Kidney (tissue), 14 donors: ENCODE measurements around the gene C16orf90. TPM values are rescaled to one million over a fixed set of nuclear protein-coding genes. Genes with fewer than 3 reads are reported as not detected.
A peak's percentile ranks its signal among the peaks of the same experiment; 100 is the strongest.

Source experiments
- DNase-seq, 5 donors: peaks; one replicate each; pipeline ENCODE4 v3.0.0-alpha.2; 2013 to 2020
- FAIRE-seq: peaks from 2 replicates; lab custom pipeline; 2012; peaks lifted over from hg19 to GRCh38; lab: Jason Lieb, UNC
- H3K27ac ChIP-seq, 2 donors: one replicate each; pipeline ENCODE4 v1.7.0; 2013; ENCODE audit warnings: low read depth in 2 of 2, low read length in 2 of 2, inconsistent platforms in 1 of 2
- H3K27me3 ChIP-seq: one replicate; pipeline ENCODE4 v1.7.1; 2013; ENCODE audit warnings: low read length, inconsistent platforms; ENCODE audit not compliant: control insufficient read depth, insufficient read depth
- H3K36me3 ChIP-seq, 3 donors: one replicate each; pipeline versions ENCODE4 v1.7.0 to v1.7.1; 2013; ENCODE audit warnings: low read length in 3 of 3, control low read depth in 1 of 3, inconsistent platforms in 1 of 3; ENCODE audit not compliant: insufficient read depth in 3 of 3, control insufficient read depth in 2 of 3
- H3K4me1 ChIP-seq, 3 donors: one replicate each; pipeline versions ENCODE4 v1.7.0 to v1.7.1; 2013; ENCODE audit warnings: low read length in 3 of 3, inconsistent platforms in 1 of 3, low read depth in 1 of 3; ENCODE audit not compliant: control insufficient read depth in 2 of 3, insufficient read depth in 2 of 3
- H3K4me3 ChIP-seq, 3 donors: one replicate each; pipeline versions ENCODE4 v1.7.0 to v1.8.1; 2013; ENCODE audit warnings: low read length in 3 of 3, control low read depth in 1 of 3, inconsistent platforms in 1 of 3
- H3K9ac ChIP-seq, 3 donors: one replicate each; pipeline versions ENCODE4 v1.7.0 to v1.7.1; 2013; ENCODE audit warnings: low read length in 3 of 3, control low read depth in 1 of 3, inconsistent platforms in 1 of 3
- H3K9me3 ChIP-seq, 3 donors: one replicate each; pipeline versions ENCODE4 v1.7.0 to v1.7.1; 2013; ENCODE audit warnings: low read length in 3 of 3, control low read depth in 1 of 3, inconsistent platforms in 1 of 3; ENCODE audit not compliant: control insufficient read depth in 2 of 3, insufficient read depth in 1 of 3
- intact Hi-C: fragments of 100-400 bp; cut with DNase I; formaldehyde crosslinking; loops from one replicate; pipeline ENCODE4 v1.11.1; 2022
- polyA plus RNA-seq: library from polyadenylated mRNA; stranded (reverse); fragments of 350-450 nt; fragmentation: Illumina TruSeq; extraction: RNeasy Lipid Tissue Mini Kit (QIAGEN cat#74804); gene quantifications from one replicate; pipeline ENCODE4 v1.2.3, GENCODE V29; 2014; ENCODE audit warnings: low read depth, low replicate concordance; ENCODE audit not compliant: insufficient read depth
- total RNA-seq: library from RNA; stranded (reverse); fragmentation: NEBNext Ultra II Directional; extraction: Animal tissue kit (Norgen Biotek cat#: 25700); gene quantifications from one replicate; pipeline ENCODE4 v1.2.1, GENCODE V29; 2021
- TF ChIP-seq, protein P1 (sequence below): IDR thresholded peaks from 3 replicates; pipeline ENCODE4 v1.5.1; 2012; ENCODE audit warnings: mild to moderate bottlenecking, moderate library complexity, borderline replicate concordance; ENCODE audit not compliant: insufficient read depth; ENCODE audit errors: extremely low read depth
- donor health status: control.
- donor health status: control.
- donor health status: control.
- donor health status: control.
- donor health status: control.
- donor health status: DM: yes; HTN: yes; CAD: no.
- donor health status: Normal renal cell carcinoma (clear cell type).

C16orf90 gene
- total and polyA plus RNA-seq, 2 donors from 2014 or later, result not detected

DNA sequence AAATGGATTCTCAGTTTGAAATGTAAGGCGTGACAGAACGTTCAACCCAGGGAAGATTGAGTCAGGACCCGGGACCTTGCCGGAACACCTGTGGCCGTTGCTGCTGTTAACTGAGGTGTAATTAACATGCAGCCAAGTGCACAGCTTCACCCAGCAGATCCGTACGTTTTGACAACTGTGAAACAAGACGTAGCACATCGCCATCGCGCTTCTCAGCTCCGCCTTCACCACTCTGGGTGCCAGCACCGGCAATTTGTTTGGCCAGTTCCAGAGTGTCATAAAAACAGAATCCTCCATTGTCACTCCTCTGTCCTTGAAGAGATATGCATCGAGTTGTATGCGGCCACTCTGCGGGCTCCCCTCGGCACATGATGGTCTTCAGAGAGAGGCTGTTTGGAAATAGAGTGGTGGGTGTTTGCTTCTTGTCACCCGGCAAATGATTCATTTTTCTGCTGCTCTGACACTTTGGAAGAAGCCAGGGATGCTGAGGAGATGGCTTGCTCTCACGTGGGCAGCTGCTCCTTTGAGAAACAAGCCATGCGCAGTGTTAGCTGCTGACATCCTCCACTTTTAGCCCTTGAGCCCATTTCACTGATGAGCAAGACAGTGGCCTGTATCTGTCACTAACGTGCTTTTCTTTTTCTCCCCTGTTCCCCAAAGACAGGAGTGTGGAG lies 29.2 kb downstream of the C16orf90 start:
- peak in 1 of 5 donors; percentile 49 for DNase-seq
- intact Hi-C loops, result no loop called here
- no peak for FAIRE-seq
- no peak overlapping the region for H3K27ac ChIP-seq
- peaks cover 0 to 54% (median 12%) of the 10 kb centered on the region in 3 donors for H3K4me1 ChIP-seq
- H3K36me3 ChIP-seq, result peaks cover 2 to 16% (median 9%) of the 10 kb centered on the region in 3 donors
- no peaks in the 10 kb centered on the region for H3K27me3 ChIP-seq
- TF ChIP-seq, protein P1, sequence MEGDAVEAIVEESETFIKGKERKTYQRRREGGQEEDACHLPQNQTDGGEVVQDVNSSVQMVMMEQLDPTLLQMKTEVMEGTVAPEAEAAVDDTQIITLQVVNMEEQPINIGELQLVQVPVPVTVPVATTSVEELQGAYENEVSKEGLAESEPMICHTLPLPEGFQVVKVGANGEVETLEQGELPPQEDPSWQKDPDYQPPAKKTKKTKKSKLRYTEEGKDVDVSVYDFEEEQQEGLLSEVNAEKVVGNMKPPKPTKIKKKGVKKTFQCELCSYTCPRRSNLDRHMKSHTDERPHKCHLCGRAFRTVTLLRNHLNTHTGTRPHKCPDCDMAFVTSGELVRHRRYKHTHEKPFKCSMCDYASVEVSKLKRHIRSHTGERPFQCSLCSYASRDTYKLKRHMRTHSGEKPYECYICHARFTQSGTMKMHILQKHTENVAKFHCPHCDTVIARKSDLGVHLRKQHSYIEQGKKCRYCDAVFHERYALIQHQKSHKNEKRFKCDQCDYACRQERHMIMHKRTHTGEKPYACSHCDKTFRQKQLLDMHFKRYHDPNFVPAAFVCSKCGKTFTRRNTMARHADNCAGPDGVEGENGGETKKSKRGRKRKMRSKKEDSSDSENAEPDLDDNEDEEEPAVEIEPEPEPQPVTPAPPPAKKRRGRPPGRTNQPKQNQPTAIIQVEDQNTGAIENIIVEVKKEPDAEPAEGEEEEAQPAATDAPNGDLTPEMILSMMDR, result no peak
- no peaks in the 10 kb centered on the region for H3K9me3 ChIP-seq
- H3K9ac ChIP-seq, result no peak overlapping the region
- H3K4me3 ChIP-seq, result no peak overlapping the region

DNA sequence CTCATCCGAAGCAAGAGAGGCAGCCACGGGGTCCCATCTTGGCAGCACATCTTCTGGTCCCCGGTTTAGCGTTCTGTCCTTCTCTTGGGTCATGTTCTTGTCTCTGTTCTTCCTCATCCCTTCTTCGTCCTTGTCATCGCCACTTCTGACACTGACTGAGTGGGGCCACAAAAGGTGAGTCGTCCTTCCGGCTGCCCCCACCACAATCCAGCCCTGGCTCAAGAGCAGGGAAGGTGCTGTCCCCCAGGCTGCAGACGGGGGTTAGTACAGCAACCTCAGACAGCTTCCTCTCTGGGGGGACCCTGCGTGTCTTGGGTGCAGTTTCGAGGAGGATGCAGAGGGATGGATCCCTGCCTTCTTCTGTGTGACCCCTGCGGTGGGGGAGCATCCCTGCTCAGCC lies 30.0 kb downstream of the C16orf90 start:
- no peaks in the 10 kb centered on the region for H3K27me3 ChIP-seq
- peaks cover 0 to 56% (median 18%) of the 10 kb centered on the region in 3 donors for H3K4me1 ChIP-seq

GRCh38 chr16:3461151-3461550 lies 34.1 kb downstream of the C16orf90 start:
- Histone ChIP-seq H3K36me3 (peaks cover 0 to 8% (median 1%) of the 10 kb centered on the region in 3 donors), H3K4me3 (peak overlapping the region in 1 of 3 donors; percentile 90), H3K4me1 (peaks cover 7 to 46% (median 31%) of the 10 kb centered on the region in 3 donors), H3K9me3 (no peaks in the 10 kb centered on the region), H3K9ac (no peak overlapping the region), H3K27me3 (no peaks in the 10 kb centered on the region), H3K27ac (peak overlapping the region in 1 of 2 donors; percentile 28)
- DNase-seq (peak in 1 of 5 donors; percentile 49), FAIRE-seq (no peak)
- TF ChIP-seq, protein P1, result no peak
- intact Hi-C loops, result no loop called here

More for the DNA sequence above, 30.0 kb downstream of the C16orf90 start:
- no peaks in the 10 kb centered on the region for H3K9me3 ChIP-seq
- FAIRE-seq (no peak), DNase-seq (peak in 1 of 5 donors; percentile 43)
- H3K27ac ChIP-seq, result no peak overlapping the region
- H3K36me3 ChIP-seq, result peaks cover 2 to 16% (median 9%) of the 10 kb centered on the region in 3 donors
- intact Hi-C loops, result no loop called here
- no peak overlapping the region for H3K4me3 ChIP-seq
- H3K9ac ChIP-seq, result no peak overlapping the region
- TF ChIP-seq, protein P1, result no peak
